ENCODE results near the gene EPHA4.

DNA sequence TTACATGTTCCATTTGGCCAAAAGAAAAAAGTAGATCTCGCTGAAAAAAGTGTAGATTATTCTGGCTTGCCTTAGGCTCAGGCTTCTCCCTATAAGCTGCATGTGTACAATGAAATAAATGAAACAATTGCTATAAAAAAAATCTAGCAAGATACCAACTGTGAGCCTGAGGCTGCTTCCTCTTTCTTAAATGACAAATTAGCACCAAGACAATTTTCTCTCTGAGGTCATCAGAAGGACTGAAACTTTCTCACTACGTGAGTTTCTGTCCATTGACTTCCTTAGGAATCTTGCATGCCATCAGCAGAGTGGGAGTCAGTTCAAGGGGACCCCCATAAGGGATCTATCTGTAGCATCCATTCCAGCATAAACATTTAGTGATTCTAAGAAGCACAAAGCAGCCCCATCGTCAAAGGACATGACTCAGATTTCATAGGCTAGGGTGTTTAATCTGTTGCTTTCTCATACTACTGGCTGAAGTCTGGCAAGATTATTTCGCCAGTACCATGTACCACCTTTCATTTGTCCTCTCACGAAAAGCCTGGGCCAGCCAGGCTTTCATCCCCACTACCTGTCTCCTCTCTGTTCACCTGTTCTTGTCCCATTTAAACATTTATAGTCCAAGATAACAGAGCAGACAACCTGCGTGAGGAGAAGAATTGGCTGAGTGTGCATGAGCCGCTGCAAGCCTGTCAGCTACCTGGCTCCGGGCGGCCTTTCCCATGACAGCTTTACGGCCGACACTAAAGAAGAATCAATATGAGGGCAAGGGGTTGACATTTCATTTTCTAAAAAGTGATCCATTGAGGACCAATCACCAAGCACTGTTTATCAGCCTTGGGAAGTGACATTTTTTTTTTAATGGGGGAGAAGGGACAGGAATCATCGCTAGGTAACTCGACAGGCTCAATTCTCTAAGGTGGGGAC, 120.0 kb downstream of the EPHA4 start:
- TF ChIP-seq, protein P1, sequence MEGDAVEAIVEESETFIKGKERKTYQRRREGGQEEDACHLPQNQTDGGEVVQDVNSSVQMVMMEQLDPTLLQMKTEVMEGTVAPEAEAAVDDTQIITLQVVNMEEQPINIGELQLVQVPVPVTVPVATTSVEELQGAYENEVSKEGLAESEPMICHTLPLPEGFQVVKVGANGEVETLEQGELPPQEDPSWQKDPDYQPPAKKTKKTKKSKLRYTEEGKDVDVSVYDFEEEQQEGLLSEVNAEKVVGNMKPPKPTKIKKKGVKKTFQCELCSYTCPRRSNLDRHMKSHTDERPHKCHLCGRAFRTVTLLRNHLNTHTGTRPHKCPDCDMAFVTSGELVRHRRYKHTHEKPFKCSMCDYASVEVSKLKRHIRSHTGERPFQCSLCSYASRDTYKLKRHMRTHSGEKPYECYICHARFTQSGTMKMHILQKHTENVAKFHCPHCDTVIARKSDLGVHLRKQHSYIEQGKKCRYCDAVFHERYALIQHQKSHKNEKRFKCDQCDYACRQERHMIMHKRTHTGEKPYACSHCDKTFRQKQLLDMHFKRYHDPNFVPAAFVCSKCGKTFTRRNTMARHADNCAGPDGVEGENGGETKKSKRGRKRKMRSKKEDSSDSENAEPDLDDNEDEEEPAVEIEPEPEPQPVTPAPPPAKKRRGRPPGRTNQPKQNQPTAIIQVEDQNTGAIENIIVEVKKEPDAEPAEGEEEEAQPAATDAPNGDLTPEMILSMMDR (IDR thresholded peaks at IDR 0.05): no peak
- no peak for TF ChIP-seq POLR2A (IDR thresholded peaks at IDR 0.05)

Measured in thyroid gland (tissue), 4 donors.